Measurements from ENCODE around the gene CENPI. TPM values are rescaled to one million over a fixed set of nuclear protein-coding genes. Genes with fewer than 3 reads are reported as not detected.

Gene CENPI
- total and polyA plus RNA-seq, 2 donors: 1.1 to 19.6 TPM

GRCh38 chrX:101108284-101108683 is 10.3 kb downstream of the CENPI start:
- Histone ChIP-seq H3K27ac (ENCODE audit: low read depth) (no peak overlapping the region), H3K4me3 (ENCODE audit: low read depth, low read length) (no peak overlapping the region), H3K4me1 (ENCODE audit: insufficient read depth) (no peaks in the 10 kb centered on the region), H3K36me3 (ENCODE audit: insufficient read depth) (no peaks in the 10 kb centered on the region)
- 100% methylated on average over 4 of the region's 4 CpGs for WGBS
- no peak for DNase-seq (ENCODE audit: extremely low spot score)

GRCh38 chrX:101117701-101118100 is 19.7 kb downstream of the CENPI start:
- H3K4me1 ChIP-seq (ENCODE audit: insufficient read depth): no peaks in the 10 kb centered on the region
- no peak overlapping the region for H3K27ac ChIP-seq (ENCODE audit: low read depth)
- WGBS: 66% methylated on average over 3 of the region's 3 CpGs
- no peak overlapping the region for H3K4me3 ChIP-seq (ENCODE audit: low read depth, low read length)
- no peaks in the 10 kb centered on the region for H3K36me3 ChIP-seq (ENCODE audit: insufficient read depth)
- DNase-seq (ENCODE audit: extremely low spot score): no peak

GRCh38 chrX:101136235-101136634 is 38.2 kb downstream of the CENPI start:
- H3K4me1 ChIP-seq (ENCODE audit: insufficient read depth): no peaks in the 10 kb centered on the region
- no peak for DNase-seq (ENCODE audit: extremely low spot score)
- no peak overlapping the region for H3K4me3 ChIP-seq (ENCODE audit: low read depth, low read length)
- no peak overlapping the region for H3K27ac ChIP-seq (ENCODE audit: low read depth)
- WGBS: 73% methylated on average over 2 of the region's 2 CpGs
- H3K36me3 ChIP-seq (ENCODE audit: insufficient read depth): no peaks in the 10 kb centered on the region

Other genes starting within 250 kb of the CENPI start
- 1.3 TPM for gene NOX1, start 223.8 kb upstream of the CENPI start, total RNA-seq
- gene NOX1, start 223.8 kb upstream of the CENPI start, polyA plus RNA-seq: 0.61 TPM
- gene XKRX, start 169.3 kb upstream of the CENPI start, total RNA-seq: 0.63 TPM
- 0.30 TPM for gene XKRX, start 169.3 kb upstream of the CENPI start, polyA plus RNA-seq
- gene ARL13A, start 128.5 kb upstream of the CENPI start, total RNA-seq: not detected
- gene ARL13A, start 128.5 kb upstream of the CENPI start, polyA plus RNA-seq: not detected
- gene TRMT2B, start 46.1 kb upstream of the CENPI start, total RNA-seq: 16.5 TPM
- gene TRMT2B, start 46.1 kb upstream of the CENPI start, polyA plus RNA-seq: 6.4 TPM
- 8.0 TPM for gene TMEM35A, start 19.3 kb upstream of the CENPI start, total RNA-seq
- gene TMEM35A, start 19.3 kb upstream of the CENPI start, polyA plus RNA-seq: 23.2 TPM
- gene DRP2, start 121.6 kb downstream of the CENPI start, total RNA-seq: 2.7 TPM
- 0.75 TPM for gene DRP2, start 121.6 kb downstream of the CENPI start, polyA plus RNA-seq
- gene TAF7L, start 193.1 kb downstream of the CENPI start, total RNA-seq: 0.26 TPM
- 0.13 TPM for gene TAF7L, start 193.1 kb downstream of the CENPI start, polyA plus RNA-seq